ENCODE data around the gene ENOPH1.
A peak's percentile ranks its signal among the peaks of the same experiment; 100 is the strongest.
"Not testable (repeated sequence)": the region's sequence is repeated elsewhere in the genome, so short reads cannot be mapped to it uniquely, and the experiment has no call there.

The ENOPH1 gene

DNA sequence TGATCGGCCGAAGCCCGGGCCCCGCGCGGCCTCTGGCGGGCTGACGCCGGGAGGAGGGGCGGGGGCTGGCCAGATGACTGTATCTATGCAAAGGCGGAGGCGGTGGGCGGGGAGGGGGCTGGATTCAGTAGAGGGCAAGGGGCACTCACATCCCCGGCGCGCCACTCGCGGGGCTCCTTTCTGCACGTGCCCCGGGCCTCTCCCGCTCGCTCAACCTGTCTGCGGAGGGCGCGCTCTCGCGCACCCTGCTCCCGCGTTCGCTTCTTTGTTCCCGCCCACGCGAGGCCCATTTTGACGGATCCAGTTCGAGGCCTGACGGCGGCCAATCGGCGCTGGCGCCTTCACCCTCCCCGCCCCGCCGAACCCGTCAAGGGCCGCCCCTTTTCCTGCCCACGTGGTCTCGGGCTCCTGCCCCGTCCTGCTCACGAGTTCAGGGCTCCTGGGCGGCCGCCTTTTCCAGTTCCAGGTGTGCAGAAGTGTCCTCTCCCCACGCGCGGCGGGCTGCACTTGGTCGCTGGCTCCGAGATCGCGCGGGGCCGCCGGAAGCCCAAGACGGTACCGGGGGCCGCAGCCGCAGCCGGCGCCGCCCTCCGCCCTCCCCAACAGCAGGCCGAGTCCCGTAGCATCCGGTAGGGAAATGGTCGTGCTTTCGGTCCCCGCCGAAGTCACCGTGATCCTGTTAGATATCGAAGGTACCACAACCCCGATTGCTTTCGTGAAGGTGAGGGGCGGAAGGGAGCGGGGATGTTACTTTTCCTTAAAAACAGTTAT lies at the start of gene ENOPH1, which contains the start of gene HNRNPDL:
Gene ENOPH1, plus strand, starts transcription at position 398 of the 771 bp plus-strand sequence. Its CDS starts 240 bp downstream, at position 638.
Gene HNRNPDL, minus strand, starts transcription at position 270 of the 771 bp plus-strand sequence. CDS start 772 bp downstream, outside the sequence.
- DNase-seq (ENCODE audit: low spot score): peak; percentile 95

DNA sequence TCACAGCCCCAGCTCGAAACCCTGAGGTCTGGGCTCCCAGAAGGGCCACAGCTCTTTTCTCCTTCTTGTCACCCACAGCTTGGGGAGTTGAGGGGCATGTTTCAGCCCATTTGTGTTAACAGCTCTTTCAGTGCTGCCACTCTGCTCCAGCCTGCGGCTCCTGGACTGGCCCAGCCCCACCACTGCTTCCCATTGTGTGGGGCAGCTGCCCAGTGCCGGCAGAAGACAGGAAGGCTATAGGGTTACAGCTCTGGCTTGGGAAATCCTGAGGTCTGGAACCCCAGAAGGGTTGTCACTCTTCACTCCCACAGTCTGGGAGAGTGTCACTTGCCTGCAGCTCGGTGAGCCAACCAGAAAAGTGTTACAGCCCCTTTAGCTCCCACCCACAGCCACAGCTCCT lies 49.6 kb upstream of the ENOPH1 start:
- DNase-seq (ENCODE audit: low spot score): no peak

DNA sequence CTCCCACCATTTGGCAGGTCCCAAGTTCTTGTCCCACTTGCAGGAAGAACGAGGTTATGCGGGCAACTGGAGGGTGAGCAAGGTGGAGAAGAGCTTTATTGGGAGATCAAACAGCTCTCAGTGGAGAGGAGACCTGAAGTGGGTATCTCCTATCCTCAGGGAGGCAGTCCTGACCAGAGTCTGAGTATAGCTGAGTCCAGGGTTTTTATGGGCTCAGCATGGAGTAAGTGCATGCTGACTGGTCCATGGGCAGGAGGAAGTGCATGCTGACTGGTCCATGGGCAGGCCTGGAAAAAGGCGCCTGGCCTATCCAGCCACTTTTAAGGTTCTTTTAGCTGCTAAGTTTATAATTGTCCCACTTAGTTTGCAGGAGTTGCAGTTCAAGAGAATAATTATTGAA lies 49.2 kb upstream of the ENOPH1 start:
- DNase-seq (ENCODE audit: low spot score): no peak

DNA sequence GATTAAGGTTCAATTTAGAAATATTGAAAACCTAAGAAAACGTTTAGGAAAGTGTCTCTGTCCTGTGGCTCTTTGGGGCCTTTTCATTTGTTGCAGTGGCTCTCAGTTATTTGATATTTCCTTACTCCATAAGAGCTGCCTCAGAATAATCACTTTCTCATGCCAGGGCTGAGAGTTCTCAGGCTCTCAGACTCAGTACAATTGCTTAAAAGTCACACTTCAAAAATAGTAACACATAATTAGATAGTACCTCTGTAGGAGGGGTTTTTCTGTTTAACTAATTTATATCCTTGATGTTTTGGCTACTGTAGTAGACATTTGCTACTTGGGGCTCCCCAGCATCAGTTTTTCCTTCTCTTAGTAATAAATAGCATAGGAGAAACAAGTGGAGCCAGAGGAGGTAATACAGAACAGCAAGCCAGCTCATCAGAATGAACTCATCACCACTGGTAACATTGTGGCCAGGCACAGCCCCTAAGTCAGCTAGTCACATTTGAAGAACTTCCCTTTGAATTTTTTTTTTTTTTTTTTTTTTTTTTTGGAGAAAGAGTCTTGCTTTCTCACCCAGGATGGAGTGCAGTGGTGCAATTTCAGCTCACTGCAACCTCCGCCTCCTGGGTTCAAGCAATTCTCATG lies 48.6 kb upstream of the ENOPH1 start:
- DNase-seq (ENCODE audit: low spot score): no peak

DNA sequence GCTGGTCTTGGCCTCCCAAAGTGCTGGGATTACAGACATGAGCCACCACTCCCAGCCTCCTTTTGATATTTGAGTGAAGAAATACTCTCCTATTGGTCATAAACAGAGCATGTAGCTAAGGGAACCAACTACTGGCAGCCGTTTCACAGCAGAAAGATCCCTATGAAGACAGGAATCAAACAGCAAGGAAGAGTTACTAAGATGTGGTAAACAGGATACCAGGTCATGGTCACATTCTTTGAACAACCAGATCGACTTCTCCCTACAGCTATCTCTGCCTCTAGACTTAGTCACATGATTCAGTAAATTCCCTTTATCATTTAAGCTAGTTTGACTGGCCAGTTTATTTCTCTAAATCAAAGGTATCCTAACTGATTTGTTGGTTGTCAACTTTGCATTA lies 47.6 kb upstream of the ENOPH1 start:
- DNase-seq (ENCODE audit: low spot score): no peak

DNA sequence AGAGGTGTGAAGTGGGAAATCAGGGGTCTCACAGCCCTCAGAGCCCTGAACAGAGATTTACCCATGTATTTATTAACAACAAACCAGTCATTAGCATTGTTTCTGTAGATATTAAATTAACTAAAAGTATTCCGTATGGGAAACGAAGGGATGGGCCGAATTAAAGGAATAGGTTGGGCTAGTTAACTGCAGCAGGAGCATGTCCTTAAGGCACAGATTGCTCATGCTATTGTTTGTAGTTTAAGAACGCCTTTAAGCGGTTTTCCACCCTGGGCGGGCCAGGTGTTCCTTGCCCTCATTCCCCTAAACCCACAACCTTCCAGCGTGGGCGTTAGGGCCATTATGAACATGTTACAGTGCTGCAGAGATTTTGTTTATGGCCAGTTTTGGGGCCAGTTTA lies 44.1 kb upstream of the ENOPH1 start:
- not testable (repeated sequence) for DNase-seq (ENCODE audit: low spot score)

DNA sequence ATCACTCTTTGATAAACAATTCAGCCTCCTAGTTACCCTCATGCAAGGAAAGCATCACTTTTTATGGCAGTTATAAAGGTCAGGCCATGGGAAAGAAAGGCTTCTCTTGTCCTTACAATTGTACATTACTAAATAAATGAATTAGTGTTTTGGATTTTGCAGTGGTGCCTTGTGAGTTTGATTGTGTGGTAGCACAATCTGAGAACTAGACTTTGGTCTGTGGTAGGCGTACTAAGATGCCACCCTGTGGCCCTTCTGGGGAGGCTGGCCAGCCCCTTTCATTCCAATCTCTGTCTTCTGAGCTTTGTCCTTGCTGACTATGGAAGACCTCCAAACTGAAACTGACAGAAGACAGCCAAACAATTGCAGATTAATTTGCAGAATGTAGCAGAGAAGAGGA lies 42.0 kb upstream of the ENOPH1 start:
- no peak for DNase-seq (ENCODE audit: low spot score)

DNA sequence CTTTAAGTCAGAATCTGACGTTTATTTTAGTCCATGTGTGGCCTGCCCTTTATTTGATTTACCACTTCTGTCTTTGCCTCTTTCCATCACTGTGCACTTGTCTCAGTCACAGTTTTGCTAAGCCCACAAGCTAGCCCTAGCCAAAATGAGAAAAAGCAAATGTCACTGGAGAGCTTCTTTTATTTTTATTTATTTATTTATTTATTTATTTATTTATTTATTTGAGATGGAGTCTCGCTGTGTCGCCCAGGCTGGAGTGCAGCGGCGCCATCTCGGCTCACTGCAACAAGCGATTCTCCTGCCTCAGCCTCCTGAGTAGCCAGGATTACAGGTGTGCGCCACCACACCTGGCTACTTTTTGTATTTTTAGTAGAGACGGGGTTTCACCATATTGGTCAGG lies 40.3 kb upstream of the ENOPH1 start:
- DNase-seq (ENCODE audit: low spot score): not testable (repeated sequence)

DNA sequence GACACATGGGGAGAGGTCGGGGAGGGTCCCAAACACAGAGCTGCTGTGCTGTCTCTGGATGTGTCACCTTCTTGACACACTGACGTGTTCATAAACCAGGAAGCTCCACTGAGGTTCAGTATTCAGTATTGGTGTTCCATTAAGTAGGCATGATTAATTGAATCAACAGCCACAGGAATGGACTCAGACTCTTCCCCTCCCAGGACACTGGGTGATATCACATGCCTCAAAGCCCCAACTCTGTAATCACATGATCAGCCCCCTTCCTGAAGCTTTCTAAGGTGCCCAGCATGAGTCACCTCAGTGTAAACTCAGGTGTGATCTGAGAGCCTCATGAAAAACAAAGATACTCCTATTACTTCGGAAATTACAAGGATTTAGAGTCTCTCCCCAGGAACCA lies 35.5 kb upstream of the ENOPH1 start:
- DNase-seq (ENCODE audit: low spot score): no peak

DNA sequence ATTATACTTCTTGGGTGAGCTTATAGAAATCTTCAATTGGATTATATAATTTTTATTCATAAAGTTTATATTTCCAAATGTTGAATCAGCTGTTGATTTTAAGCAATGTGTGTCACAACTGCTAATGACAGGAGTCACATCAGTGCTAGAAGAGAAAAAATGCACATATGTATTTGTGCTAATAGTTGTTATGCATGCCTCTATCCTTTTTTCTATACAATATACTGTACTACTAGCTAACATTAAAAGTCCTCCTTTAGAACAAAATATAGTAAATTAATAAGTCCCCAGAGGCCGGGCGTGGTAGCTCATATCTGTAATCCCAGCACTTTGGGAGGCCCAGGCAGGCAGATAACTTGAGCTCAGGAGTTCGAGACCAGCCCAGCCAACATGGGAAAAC lies 32.9 kb upstream of the ENOPH1 start:
- DNase-seq (ENCODE audit: low spot score): no peak

DNA sequence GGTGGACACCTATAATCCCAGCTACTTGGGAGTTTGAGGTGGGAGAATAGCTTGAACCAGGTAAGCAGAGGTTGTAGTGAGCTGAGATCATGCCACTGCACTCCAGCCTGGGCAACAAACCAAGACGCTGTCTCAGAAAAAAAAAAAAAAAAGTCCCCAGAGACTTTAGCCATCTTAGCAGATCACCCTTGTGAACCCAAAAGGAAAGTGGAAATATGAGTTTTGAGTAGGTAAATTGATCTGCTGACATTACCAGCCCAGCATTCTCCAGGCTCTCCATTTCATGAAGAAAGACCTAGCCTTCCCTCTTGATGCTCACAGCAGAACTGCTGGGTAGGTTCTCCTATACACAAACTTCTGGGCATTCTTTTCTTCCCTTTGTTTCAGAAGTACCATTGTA lies 32.1 kb upstream of the ENOPH1 start:
- DNase-seq (ENCODE audit: low spot score): no peak

DNA sequence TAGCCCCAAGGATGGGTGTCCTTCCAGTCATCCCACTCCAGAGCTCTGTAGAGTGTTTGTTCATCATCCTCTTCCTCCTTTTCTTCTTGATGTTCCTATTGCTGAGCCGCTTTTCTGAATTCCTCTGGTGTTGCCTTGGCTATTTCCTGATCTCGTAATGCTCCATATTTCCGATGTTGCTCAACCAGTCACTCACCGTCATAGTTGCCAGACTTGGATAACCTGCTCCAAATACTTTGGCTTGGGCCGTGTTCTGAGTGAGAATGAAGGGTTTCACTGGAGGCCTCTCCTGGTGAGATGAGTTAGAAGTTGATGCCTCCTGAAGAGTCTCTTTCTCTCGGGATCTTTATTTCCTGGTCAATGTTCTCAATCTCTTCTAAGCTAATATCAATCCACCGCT lies 28.8 kb upstream of the ENOPH1 start:
- DNase-seq (ENCODE audit: low spot score): no peak

DNA sequence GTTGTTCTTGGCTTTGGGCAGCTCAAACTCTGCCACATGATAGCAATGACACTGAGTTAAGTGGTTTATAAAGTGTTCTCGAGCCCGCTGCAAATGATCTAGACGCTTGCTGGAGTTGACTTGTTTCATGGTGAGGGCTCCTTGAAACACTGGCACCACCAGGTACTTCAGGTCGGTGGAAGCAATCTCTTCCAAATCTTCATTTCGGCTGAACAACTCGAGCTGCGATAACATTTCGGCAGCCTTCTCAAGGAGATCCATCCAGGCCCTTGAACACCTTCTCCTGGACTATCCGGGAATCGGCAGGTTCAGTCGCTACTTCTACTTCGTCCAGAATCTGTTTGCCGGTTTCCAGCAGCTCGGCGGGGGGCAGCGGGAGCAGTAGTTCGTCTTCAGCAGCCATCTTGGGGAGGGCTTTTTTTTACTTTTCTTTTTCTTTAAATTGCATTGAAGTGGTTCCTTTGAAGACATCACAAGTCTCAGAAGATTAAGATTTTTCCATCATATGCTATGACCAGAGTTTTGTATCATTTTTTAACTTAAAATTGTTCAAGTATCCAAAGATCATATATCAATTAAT lies 28.1 kb upstream of the ENOPH1 start:
- no peak for DNase-seq (ENCODE audit: low spot score)

DNA sequence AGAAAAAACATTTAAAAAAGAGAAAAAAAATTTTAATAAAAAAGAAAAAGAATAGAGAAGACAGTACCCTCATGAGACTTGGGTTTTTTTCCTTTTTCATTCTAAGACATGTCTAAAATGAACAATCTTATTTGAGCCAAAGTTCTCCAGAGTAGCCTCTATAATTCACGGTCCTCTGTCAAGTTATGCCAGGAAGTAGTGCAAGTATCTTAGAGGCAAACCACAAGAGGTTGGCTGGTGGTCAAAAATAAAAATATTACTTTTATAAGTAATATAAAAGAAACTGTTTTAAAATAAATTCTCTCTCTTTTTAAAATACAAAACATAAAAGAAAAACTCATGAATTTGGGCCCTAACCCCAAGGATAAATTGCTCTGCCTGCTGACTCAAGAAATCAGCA lies 26.7 kb upstream of the ENOPH1 start:
- no peak for DNase-seq (ENCODE audit: low spot score)

DNA sequence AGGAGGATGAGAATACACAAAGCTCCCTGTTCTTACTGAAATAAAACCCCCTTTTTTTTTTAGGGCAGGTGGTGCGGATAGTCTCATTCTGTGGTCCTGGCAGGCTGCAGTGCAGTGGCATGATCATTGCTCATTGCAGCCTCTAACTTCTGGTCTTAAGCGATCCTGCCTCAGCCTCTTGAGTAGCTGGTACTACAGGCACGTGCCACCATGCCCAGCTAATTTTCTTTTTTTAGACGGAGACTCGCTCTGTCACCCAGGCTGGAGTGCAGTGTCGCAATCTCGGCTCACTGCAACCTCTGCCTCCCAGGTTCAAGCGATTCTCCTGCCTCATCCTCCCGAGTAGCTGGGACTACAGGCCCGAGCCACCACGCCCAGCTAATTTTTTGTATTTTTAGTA lies 15.3 kb upstream of the ENOPH1 start:
- not testable (repeated sequence) for DNase-seq (ENCODE audit: low spot score)

DNA sequence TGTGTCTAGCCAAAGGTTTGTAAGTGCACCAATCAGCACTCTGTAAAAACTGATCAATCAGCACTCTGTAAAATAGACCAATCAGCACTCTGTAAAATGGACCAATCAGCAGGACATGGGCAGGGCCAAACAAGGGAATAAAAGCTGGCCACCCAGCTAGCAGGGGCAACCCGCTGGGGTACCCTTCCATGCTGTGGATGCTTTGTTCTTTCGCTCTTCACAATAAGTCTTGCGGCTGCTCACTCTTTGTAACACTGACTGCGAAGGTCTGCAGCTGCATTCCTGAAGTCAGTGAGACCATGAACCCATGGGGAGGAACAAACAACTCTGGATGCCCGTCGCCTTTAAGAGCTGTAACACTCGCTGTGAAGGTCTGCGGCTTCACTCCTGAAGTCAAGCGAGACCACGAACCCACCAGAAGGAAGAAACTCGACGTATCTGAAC lies 14.4 kb upstream of the ENOPH1 start:
- no peak for DNase-seq (ENCODE audit: low spot score)

DNA sequence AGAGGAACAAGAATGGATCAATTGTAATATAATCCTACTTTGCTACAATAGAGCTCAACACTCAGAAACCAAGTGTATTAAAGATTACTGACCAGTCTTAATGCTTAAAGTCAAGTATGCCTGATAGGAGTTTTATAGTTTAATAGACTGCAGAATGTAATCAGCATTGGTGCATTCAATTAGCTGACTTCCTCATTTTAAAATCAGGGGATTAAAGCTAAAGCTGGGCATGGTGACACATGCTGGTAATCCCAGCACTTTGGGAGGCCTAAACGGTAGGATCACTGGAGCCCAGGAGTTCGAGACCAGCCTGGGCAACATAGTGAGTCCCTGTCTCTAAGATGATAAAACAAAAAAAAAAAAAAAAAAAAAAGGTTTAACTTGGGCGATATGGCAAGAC lies 10.9 kb upstream of the ENOPH1 start:
- no peak for DNase-seq (ENCODE audit: low spot score)

DNA sequence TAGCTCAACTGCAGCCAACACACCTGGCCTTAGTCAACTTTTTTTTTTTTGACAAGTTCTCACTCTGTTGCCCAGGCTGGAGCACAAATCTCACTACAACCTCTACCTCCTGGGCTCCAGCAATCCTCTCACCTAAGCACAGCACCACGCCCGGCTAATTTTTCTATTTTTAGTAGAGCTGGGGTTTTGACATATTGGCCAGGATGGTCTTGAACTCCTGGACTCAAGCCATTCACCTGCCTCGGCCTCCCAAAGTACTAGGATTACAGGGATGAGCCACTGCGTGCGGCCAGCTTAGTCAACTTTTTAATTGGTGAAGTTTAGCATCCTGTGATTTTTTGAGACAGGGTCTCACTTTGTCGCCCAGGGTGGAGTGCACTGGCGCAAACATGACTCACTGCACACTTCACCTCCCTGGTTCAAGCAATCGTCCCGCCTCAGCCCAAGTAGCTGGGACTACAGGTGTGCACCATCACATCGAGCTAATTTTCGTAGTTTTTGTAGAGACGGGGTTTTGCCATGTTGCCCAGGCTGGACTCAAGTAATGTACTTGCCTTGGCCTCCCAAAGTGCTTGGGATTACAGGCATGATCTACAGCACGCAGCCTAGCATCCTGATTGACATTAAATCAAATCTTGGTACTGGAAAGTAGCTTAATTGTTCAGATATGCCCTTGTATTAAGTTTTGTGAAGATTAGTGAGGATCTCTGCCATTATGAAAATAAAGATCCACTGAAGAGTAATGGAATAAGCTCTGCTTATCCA lies 8.4 kb upstream of the ENOPH1 start:
- DNase-seq (ENCODE audit: low spot score): no peak

DNA sequence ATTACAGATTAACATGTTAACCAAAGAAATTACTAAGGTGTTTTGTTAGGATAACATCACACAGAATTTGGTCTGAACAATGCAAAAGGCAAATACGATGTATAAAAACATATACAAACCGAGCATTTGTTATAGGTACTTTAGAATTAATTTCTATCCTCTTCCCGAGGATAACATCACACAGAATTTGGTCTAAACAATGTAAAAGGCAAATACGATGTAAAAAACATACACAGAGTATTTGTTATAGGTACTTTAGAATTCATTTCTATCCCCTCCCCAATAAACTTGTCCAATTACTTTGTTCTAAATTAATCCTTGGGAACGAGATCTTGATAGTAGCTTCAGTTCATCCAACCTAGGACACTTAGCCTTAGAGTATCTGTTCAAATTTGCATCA lies 7.8 kb upstream of the ENOPH1 start:
- DNase-seq (ENCODE audit: low spot score): no peak

DNA sequence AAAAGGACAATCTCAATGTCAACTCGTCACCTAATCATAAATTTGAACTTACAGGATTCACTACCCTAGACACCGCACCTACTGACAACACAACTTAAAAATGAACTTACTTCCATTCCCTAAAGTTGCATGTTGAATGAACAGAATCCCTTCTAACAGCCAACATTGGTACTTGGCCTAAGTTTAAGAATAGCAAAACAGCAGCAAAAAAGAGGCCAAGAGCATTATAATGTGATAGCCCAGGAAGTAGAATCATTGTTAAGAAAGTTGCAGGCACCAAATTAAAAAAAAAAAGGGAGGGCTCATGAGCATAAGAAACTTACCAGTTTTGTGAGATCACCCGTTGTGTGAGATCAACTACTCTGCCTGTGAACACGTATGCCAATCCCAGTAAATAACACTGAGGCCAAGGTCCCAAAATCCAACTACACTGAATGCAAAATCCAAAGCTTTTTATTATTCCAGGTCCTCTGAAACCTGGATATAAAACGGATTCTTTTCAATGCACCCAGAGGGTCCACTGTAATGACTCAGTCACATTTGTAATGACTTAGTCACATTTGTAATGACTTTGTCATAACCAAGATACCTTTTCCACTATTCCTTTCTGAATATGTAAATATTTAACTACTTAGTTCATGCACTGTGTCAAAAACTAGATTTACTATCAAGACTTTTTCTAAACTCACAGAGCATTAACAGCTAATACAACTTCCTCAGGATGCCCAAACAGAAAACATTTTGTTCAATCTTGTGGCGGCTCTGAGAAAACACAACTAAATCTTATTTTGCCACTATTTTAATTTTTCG lies 6.9 kb upstream of the ENOPH1 start:
- DNase-seq (ENCODE audit: low spot score): no peak

DNA sequence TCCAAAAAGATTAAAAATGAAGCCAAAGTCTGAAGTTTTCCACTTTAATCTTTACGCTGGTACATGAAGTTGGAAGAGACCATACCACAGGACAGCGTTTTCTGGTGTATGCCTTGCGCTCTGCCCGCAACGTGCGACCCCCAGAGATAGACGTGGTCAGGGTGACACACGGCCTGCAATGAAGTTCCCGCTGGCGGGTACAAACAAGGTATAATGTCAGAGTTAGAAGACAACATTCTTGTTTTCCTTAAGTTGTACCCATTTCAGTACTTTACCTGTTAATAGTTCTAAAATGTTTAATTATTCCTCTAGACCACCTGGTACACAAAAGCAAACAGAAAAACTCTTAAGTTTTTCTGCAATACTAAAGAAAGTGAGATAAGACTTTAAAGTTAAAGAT lies 4.9 kb upstream of the ENOPH1 start:
- no peak for DNase-seq (ENCODE audit: low spot score)

DNA sequence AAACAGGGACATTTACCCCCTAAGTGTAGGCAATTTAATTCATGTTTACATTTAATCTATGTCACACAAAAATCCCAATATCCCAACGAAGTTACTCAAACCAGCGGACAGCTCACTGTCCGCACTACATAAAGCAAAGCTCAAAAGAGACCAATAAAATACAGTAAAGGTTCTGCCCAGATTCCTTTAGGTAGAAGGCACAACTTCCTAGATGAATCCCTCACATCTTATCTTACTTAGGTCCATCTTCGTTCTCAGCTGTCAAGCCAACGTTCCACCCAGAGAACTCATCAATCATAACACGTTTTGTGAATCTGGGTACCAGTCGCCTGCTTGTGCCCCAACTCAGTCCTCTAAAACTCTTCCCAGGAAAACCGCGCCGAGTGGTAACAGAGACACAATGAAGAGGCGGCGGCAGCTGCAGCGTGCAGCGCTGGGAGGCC lies 1.8 kb upstream of the ENOPH1 start:
- DNase-seq (ENCODE audit: low spot score): no peak
